Activated CD4-positive, alpha-beta T cell treated with anti-CD3 and anti-CD28 coated beads, Interleukin-2, Interleukin-4, amounts not matched to agents 100 ng/mL and 50 ng/mL, durations not matched to agents 16 hours and 8 hours (primary cell): ENCODE results near the gene TEX28.
A peak's percentile ranks its signal among the peaks of the same experiment; 100 is the strongest.
"Not testable (repeated sequence)": the region's sequence is repeated elsewhere in the genome, so short reads cannot be mapped to it uniquely, and the experiment has no call there.

ENCODE experiments used
- DNase-seq: peaks from one replicate; pipeline ENCODE4 v3.0.0-alpha.2; 2020; ENCODE audit warnings: low spot score

TEX28 gene

GRCh38 chrX:154310616-154311536, 16.0 kb upstream of the TEX28 start:
- no peak for DNase-seq

- DNase-seq = no peak
Measured at GRCh38 chrX:154309041-154309775, 14.3 kb upstream of the TEX28 start.

GRCh38 chrX:154308108-154308946, 13.4 kb upstream of the TEX28 start:
- DNase-seq = peak; percentile 84

- DNase-seq = no peak
Measured at GRCh38 chrX:154307202-154307601, 12.3 kb upstream of the TEX28 start.

GRCh38 chrX:154305541-154306205, 10.7 kb upstream of the TEX28 start:
- DNase-seq = no peak

- DNase-seq = no peak
Measured at GRCh38 chrX:154304846-154305245, 9.9 kb upstream of the TEX28 start.

GRCh38 chrX:154303476-154303875, 8.6 kb upstream of the TEX28 start:
- DNase-seq = no peak

GRCh38 chrX:154302998-154303397, 8.1 kb upstream of the TEX28 start:
- DNase-seq = not testable (repeated sequence)

GRCh38 chrX:154300816-154301215, 5.9 kb upstream of the TEX28 start:
- DNase-seq = no peak

- no peak for DNase-seq
Measured at GRCh38 chrX:154298312-154298711, 3.4 kb upstream of the TEX28 start.

GRCh38 chrX:154296731-154297130, 1.8 kb upstream of the TEX28 start:
- DNase-seq = no peak

- no peak for DNase-seq
Measured at GRCh38 chrX:154295664-154296310, 863 bp upstream of the TEX28 start, which contains the start of gene TKTL1. TSS of gene TKTL1 (plus strand) at chrX:154295795. CDS start at chrX:154295860, 65 bp downstream.

- not testable (repeated sequence) for DNase-seq
Measured at GRCh38 chrX:154286406-154286805, 8.5 kb downstream of the TEX28 start.

GRCh38 chrX:154284489-154285338, 10.2 kb downstream of the TEX28 start:
- DNase-seq = not testable (repeated sequence)

- DNase-seq = not testable (repeated sequence)
Measured at GRCh38 chrX:154269245-154269644, 25.7 kb downstream of the TEX28 start.

GRCh38 chrX:154263072-154263471, 31.9 kb downstream of the TEX28 start:
- DNase-seq = not testable (repeated sequence)

GRCh38 chrX:154258711-154259110, 36.2 kb downstream of the TEX28 start:
- DNase-seq = not testable (repeated sequence)

- DNase-seq = not testable (repeated sequence)
Measured at GRCh38 chrX:154257282-154257681, 37.6 kb downstream of the TEX28 start, which contains the start of gene OPN1MW3. TSS of gene OPN1MW3 (plus strand) at chrX:154257582. CDS start at chrX:154257620, 38 bp downstream.

- DNase-seq = not testable (repeated sequence)
Measured at GRCh38 chrX:154248076-154248475, 46.8 kb downstream of the TEX28 start.
